Keratinocyte (primary cell): ENCODE results near the gene NUP210.

Experiments used
- EZH2 ChIP-seq: IDR thresholded peaks from one replicate; pipeline ENCODE4 v1.6.1; 2012; ENCODE audit warnings: inconsistent platforms, mild to moderate bottlenecking, low read length, moderate library complexity
- TF ChIP-seq, protein P1 (sequence below), 3 experiments: IDR thresholded peaks in 1 of 3; conservative IDR thresholded peaks in 1 of 3; optimal IDR thresholded peaks in 1 of 3; 2 replicates in 2 of 3; 3 replicates in 1 of 3; pipeline versions ENCODE3 to v1.5.1; 2011; ENCODE audit warnings: low read length in 3 of 3, mild to moderate bottlenecking in 3 of 3, moderate library complexity in 2 of 3, control low read depth in 1 of 3, inconsistent platforms in 1 of 3; ENCODE audit not compliant: insufficient read depth in 2 of 3; ENCODE audit errors: extremely low read depth in 1 of 3

DNA sequence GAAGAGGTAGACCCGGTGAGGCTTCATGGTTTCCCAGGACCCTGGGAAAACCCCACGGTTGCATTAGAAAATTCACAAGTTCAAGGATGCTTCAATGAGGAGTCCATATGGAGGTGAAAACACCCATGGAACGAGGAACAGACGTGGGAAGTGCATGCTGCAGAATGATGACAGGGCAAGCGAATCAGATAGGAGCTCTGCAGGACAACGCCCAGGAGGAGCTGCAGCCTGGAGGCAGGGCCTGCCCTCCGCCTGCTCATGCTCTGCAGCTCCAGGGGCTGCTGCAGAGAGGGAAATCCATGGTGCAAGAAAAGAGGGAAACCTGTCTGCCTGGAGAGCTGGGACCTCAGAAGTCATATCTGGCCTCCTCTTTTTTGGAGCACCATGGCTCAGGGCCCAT lies 61.5 kb downstream of the NUP210 start:
- no peak for TF ChIP-seq EZH2
- TF ChIP-seq, protein P1, sequence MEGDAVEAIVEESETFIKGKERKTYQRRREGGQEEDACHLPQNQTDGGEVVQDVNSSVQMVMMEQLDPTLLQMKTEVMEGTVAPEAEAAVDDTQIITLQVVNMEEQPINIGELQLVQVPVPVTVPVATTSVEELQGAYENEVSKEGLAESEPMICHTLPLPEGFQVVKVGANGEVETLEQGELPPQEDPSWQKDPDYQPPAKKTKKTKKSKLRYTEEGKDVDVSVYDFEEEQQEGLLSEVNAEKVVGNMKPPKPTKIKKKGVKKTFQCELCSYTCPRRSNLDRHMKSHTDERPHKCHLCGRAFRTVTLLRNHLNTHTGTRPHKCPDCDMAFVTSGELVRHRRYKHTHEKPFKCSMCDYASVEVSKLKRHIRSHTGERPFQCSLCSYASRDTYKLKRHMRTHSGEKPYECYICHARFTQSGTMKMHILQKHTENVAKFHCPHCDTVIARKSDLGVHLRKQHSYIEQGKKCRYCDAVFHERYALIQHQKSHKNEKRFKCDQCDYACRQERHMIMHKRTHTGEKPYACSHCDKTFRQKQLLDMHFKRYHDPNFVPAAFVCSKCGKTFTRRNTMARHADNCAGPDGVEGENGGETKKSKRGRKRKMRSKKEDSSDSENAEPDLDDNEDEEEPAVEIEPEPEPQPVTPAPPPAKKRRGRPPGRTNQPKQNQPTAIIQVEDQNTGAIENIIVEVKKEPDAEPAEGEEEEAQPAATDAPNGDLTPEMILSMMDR (optimal IDR thresholded peaks at IDR 0.05 in 1 of 3, IDR thresholded peaks at IDR 0.05 in 1 of 3, conservative IDR thresholded peaks at IDR 0.05 in 1 of 3; ENCODE audit: extremely low read depth in 1 of 3, insufficient read depth in 2 of 3, low read length in 3 of 3) = no peak
